GM12878 (cell line): ENCODE measurements around the gene PDIA5.

Experiments used
- ATF2 ChIP-seq: IDR thresholded peaks from 2 replicates; pipeline ENCODE4 v1.6.1; 2012; ENCODE audit warnings: low read length, inconsistent platforms
- EZH2 ChIP-seq: IDR thresholded peaks from 2 replicates; pipeline ENCODE4 v1.6.1; 2012; ENCODE audit warnings: low read depth, mild to moderate bottlenecking, control low read depth, inconsistent platforms, low read length, borderline replicate concordance; ENCODE audit not compliant: control insufficient read depth
- MYC ChIP-seq: IDR thresholded peaks from 2 replicates; pipeline ENCODE4 v1.6.1; 2011; ENCODE audit warnings: mild to moderate bottlenecking, low read length, moderate library complexity, inconsistent platforms; ENCODE audit not compliant: insufficient read depth, insufficient replicate concordance, insufficient read length, severe bottlenecking
- NR2C2 ChIP-seq: IDR thresholded peaks from 2 replicates; pipeline ENCODE4 v1.6.1; 2011; ENCODE audit warnings: borderline replicate concordance, low read depth; ENCODE audit not compliant: control insufficient read depth, insufficient read length
- POLR2AphosphoS5 ChIP-seq: IDR thresholded peaks from 2 replicates; pipeline ENCODE4 v1.6.1; 2011; ENCODE audit warnings: mild to moderate bottlenecking, low read length, inconsistent platforms
- RB1 ChIP-seq: fragments of 450-650 bp; formaldehyde crosslinking; IDR thresholded peaks from 2 replicates; pipeline ENCODE4 v1.6.1; 2017; ENCODE audit warnings: mild to moderate bottlenecking, borderline replicate concordance
- RFX5 ChIP-seq: IDR thresholded peaks from 2 replicates; pipeline ENCODE4 v1.6.1; 2011; ENCODE audit warnings: low read depth, low read length, improper control_type of control experiment
- SMAD5 ChIP-seq: IDR thresholded peaks from 2 replicates; pipeline ENCODE4 v1.6.1; 2016; ENCODE audit warnings: antibody characterized with exemption, low read depth
- USF2 ChIP-seq: IDR thresholded peaks from 2 replicates; pipeline ENCODE4 v1.6.1; 2011; ENCODE audit warnings: low read depth, low read length, improper control_type of control experiment, borderline replicate concordance
- YY1 ChIP-seq: IDR thresholded peaks from 2 replicates; pipeline ENCODE4 v1.6.1; 2011; ENCODE audit warnings: low read depth, mild to moderate bottlenecking, low read length
- TF ChIP-seq, protein P1 (sequence below), 3 experiments: IDR thresholded peaks in 2 of 3; conservative IDR thresholded peaks in 1 of 3; 2 replicates each; pipeline ENCODE4 v1.5.1; 2011; ENCODE audit warnings: low read depth in 3 of 3, low read length in 3 of 3, mild to moderate bottlenecking in 3 of 3, control low read depth in 2 of 3, moderate library complexity in 2 of 3, inconsistent platforms in 1 of 3, mixed read lengths in 1 of 3; ENCODE audit not compliant: control insufficient read depth in 2 of 3, insufficient read depth in 1 of 3; ENCODE audit errors: extremely low read depth in 1 of 3
- TF ChIP-seq, protein P2 (sequence below): IDR thresholded peaks from 2 replicates; pipeline ENCODE4 v1.6.1; 2011; ENCODE audit warnings: mild to moderate bottlenecking, low read depth, low read length, moderate library complexity; ENCODE audit not compliant: insufficient replicate concordance
- TF ChIP-seq, protein P3 (sequence below): IDR thresholded peaks from 2 replicates; pipeline ENCODE4 v1.6.1; 2011; ENCODE audit warnings: low read depth, mild to moderate bottlenecking, low read length, moderate library complexity, borderline replicate concordance; ENCODE audit errors: extremely low read depth

GRCh38 chr3:123082370-123083065, 15.7 kb downstream of the PDIA5 start:
- TF ChIP-seq EZH2 (no peak), YY1 (no peak), NR2C2 (no peak), RB1 (no peak), POLR2AphosphoS5 (no peak), RFX5 (no peak), ATF2 (no peak), SMAD5 (no peak), MYC (no peak), USF2 (no peak)
- TF ChIP-seq, protein P1, sequence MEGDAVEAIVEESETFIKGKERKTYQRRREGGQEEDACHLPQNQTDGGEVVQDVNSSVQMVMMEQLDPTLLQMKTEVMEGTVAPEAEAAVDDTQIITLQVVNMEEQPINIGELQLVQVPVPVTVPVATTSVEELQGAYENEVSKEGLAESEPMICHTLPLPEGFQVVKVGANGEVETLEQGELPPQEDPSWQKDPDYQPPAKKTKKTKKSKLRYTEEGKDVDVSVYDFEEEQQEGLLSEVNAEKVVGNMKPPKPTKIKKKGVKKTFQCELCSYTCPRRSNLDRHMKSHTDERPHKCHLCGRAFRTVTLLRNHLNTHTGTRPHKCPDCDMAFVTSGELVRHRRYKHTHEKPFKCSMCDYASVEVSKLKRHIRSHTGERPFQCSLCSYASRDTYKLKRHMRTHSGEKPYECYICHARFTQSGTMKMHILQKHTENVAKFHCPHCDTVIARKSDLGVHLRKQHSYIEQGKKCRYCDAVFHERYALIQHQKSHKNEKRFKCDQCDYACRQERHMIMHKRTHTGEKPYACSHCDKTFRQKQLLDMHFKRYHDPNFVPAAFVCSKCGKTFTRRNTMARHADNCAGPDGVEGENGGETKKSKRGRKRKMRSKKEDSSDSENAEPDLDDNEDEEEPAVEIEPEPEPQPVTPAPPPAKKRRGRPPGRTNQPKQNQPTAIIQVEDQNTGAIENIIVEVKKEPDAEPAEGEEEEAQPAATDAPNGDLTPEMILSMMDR (IDR thresholded peaks at IDR 0.05 in 2 of 3, conservative IDR thresholded peaks at IDR 0.05 in 1 of 3; ENCODE audit: control insufficient read depth in 2 of 3, extremely low read depth in 1 of 3, insufficient read depth in 1 of 3, low read depth in 3 of 3, low read length in 3 of 3), result no peak
- TF ChIP-seq, protein P2, sequence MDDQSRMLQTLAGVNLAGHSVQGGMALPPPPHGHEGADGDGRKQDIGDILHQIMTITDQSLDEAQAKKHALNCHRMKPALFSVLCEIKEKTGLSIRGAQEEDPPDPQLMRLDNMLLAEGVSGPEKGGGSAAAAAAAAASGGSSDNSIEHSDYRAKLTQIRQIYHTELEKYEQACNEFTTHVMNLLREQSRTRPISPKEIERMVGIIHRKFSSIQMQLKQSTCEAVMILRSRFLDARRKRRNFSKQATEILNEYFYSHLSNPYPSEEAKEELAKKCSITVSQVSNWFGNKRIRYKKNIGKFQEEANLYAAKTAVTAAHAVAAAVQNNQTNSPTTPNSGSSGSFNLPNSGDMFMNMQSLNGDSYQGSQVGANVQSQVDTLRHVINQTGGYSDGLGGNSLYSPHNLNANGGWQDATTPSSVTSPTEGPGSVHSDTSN, result no peak
- TF ChIP-seq, protein P3, sequence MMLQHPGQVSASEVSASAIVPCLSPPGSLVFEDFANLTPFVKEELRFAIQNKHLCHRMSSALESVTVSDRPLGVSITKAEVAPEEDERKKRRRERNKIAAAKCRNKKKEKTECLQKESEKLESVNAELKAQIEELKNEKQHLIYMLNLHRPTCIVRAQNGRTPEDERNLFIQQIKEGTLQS, result no peak
